ENCODE measurements around the gene EPM2AIP1. TPM values are rescaled to one million over a fixed set of nuclear protein-coding genes. Genes with fewer than 3 reads are reported as not detected.

EPM2AIP1 gene
- total RNA-seq, 1 experiment from 2014 or later: 8.7 TPM

- Histone ChIP-seq H3K4me3 (replicated peaks in 1 of 2; ENCODE audit: low read depth in 1 of 2, low read length in 2 of 2) (peak overlapping the region; percentile 57 to 76), H3K27ac (ENCODE audit: low read depth, low read length) (peak overlapping the region; percentile 90), H4K20me1 (ENCODE audit: insufficient read depth) (no peaks in the 10 kb centered on the region), H3K4me2 (ENCODE audit: low read length) (peak overlapping the region; percentile 82), H3K27me3 (ENCODE audit: insufficient read depth, low read length) (no peaks in the 10 kb centered on the region), H3K79me2 (ENCODE audit: insufficient read depth, low read length) (peaks cover 56% of the 10 kb centered on the region), H3K9me2 (ENCODE audit: insufficient read depth) (no peaks in the 10 kb centered on the region), H3K9ac (ENCODE audit: low read length) (peak overlapping the region; percentile 76), H3K4me1 (ENCODE audit: control insufficient read depth in 1 of 2, insufficient read depth in 2 of 2, low read length in 2 of 2) (peaks cover 4 to 21% of the 10 kb centered on the region in 2 experiments; a peak in 2 of 4 replicates), H3K36me3 (ENCODE audit: control insufficient read depth in 1 of 2, insufficient read depth in 2 of 2, low read length in 2 of 2) (peaks cover 3 to 14% of the 10 kb centered on the region in 2 experiments; a peak in 2 of 4 replicates), H2AFZ (ENCODE audit: low read depth, low read length, poor library complexity, severe bottlenecking) (no peak overlapping the region), H3K9me3 (ENCODE audit: control insufficient read depth in 1 of 2, insufficient read depth in 1 of 2, low read depth in 1 of 2, low read length in 2 of 2) (no peaks in the 10 kb centered on the region)
- intact Hi-C loops (cut with micrococcal nuclease): loop anchor here (10.0 kb wide), 1 partner anchor 223 kb away; no protein-coding TSS in a partner anchor
- POLR2A ChIA-PET: interaction anchor here (0.9 to 2.1 kb wide), 5 partner anchors 23 to 229 kb away, joined by 3 to 8 read pairs (median 4); no protein-coding TSS in a partner anchor
- no peak for ATAC-seq
- RAD21 ChIA-PET (ENCODE audit: low non-redundant PET in 1 of 2, low total read pairs in 2 of 2, uncharacterized antibody in 2 of 2, unreplicated experiment in 2 of 2): interaction anchor here in 1 of 2 experiments (0.8 kb wide), 1 partner anchor 34 kb away, joined by 3 read pairs; no protein-coding TSS in a partner anchor
- BruUV-seq (replicated peaks): TSS peak; percentile 64
- CTCF ChIA-PET: interaction anchor here (1.0 to 2.2 kb wide), 4 partner anchors 12 to 59 kb away, joined by 3 to 14 read pairs (median 4); no protein-coding TSS in a partner anchor
- 0 out of 2 replicates have a peak, but pooled peaks have one; percentile 15 for TF ChIP-seq SP1 (IDR thresholded peaks at IDR 0.05; ENCODE audit: low read depth)
- TF ChIP-seq CBX3 (IDR thresholded peaks at IDR 0.05; ENCODE audit: low read depth): peak; percentile 2; the same call in 1 of the 2 replicates
- no peak for TF ChIP-seq ATF3 (IDR thresholded peaks at IDR 0.05)
- no peak for TF ChIP-seq REST (IDR thresholded peaks at IDR 0.05; ENCODE audit: low read depth)
- no peak; the same call in 1 of the 2 replicates for TF ChIP-seq SIN3A (IDR thresholded peaks at IDR 0.05; ENCODE audit: low read depth)
- no peak for TF ChIP-seq JUND (IDR thresholded peaks at IDR 0.05)
- 0 out of 2 replicates have a peak, but pooled peaks have one; percentile 74 for TF ChIP-seq ZFX (IDR thresholded peaks at IDR 0.05)
- DNase-seq (ENCODE audit: low read depth, low spot score): no peak
Measured at GRCh38 chr3:36991923-36992805, 767 bp downstream of the EPM2AIP1 start.
